Adrenal gland (tissue), 12 donors: ENCODE data around the gene TMPO. TPM values are rescaled to one million over a fixed set of nuclear protein-coding genes. Genes with fewer than 3 reads are reported as not detected.
"Not testable (repeated sequence)": the region's sequence is repeated elsewhere in the genome, so short reads cannot be mapped to it uniquely, and the experiment has no call there.

Experiments
- DNase-seq, 7 donors: peaks; one replicate each; pipeline ENCODE4 v3.0.0-alpha.2; 2019 to 2020
- H3K27ac ChIP-seq, 5 donors: fragments of 200-600 bp; sonication (generic) in 4 of 5; 1 replicate in 3 of 5; 2 replicates in 2 of 5; pipeline versions ENCODE4 v1.5.1 to v1.8.0; 2016 to 2020; ENCODE audit warnings: mild to moderate bottlenecking in 1 of 5
- H3K27me3 ChIP-seq: fragments of 200-600 bp; 2 replicates; pipeline ENCODE4 v1.8.0; 2021
- H3K36me3 ChIP-seq, 2 donors: fragments of 200-600 bp; replicated peaks in 1 of 2; 1 replicate in 1 of 2; 2 replicates in 1 of 2; pipeline versions ENCODE4 v1.5.1 to v1.8.0; 2018 to 2022
- H3K4me1 ChIP-seq, 2 donors: fragments of 200-600 bp; replicated peaks in 1 of 2; 1 replicate in 1 of 2; 2 replicates in 1 of 2; pipeline versions ENCODE4 v1.5.1 to v1.8.0; 2018 to 2021
- H3K4me3 ChIP-seq, 4 donors: fragments of 200-600 bp; sonication (generic) in 3 of 4; one replicate each; pipeline ENCODE4 v1.5.1; 2016 to 2018
- H3K9me3 ChIP-seq, 3 donors: fragments of 200-600 bp; sonication (generic) in 1 of 3; replicated peaks in 1 of 3; 1 replicate in 2 of 3; 2 replicates in 1 of 3; pipeline versions ENCODE4 v1.5.1 to v1.8.0; 2016 to 2021
- POLR2A ChIP-seq, 2 donors: fragments of 450-650 bp; IDR thresholded peaks; one replicate each; pipeline ENCODE4 v1.6.1; 2017; ENCODE audit warnings: antibody characterized with exemption in 2 of 2, mild to moderate bottlenecking in 2 of 2, moderate library complexity in 1 of 2
- WGBS, 4 donors: extraction: QIAGEN DNeasy Blood & Tissue Kit in 2 of 4; methylation state at CpG; one replicate each; pipeline versions ENCODE4 v1.1.5 to v1.1.7; 2013 to 2017; 5-methylcytosine and 5-hydroxymethylcytosine counted together
- intact Hi-C, 2 donors: fragments of 100-400 bp; cut with DNase I; formaldehyde crosslinking; loops; one replicate each; pipeline versions ENCODE4 v1.14.1 to v1.15.0; 2022 to 2023
- polyA plus RNA-seq, 3 donors: library from polyadenylated mRNA; stranded (reverse); fragments of 200-250 nt in 2 of 3; fragments of 350-450 nt in 1 of 3; fragmentation: Illumina TruSeq in 1 of 3; extraction: RNeasy Lipid Tissue Mini Kit (QIAGEN cat#74804) in 1 of 3; gene quantifications; one replicate each; pipeline ENCODE4 v1.2.3, GENCODE V29; 2013 to 2014
- total RNA-seq, 9 donors: library from RNA; depleted of rRNA in 4 of 9; stranded (reverse); fragments of >200 nt in 4 of 9; fragments of 120-200 nt in 1 of 9; fragmentation: NEBNext Ultra II Directional in 1 of 9; extraction: Animal tissue kit (Norgen Biotek cat#: 25700) in 1 of 9; gene quantifications; one replicate each; pipeline versions ENCODE4 v1.1.0 to v1.2.4, GENCODE V29; 2013 to 2023
- TF ChIP-seq, protein P1 (sequence below), 6 experiments: fragments of 450-650 bp in 4 of 6; fragments of 200-600 bp in 2 of 6; sonication (generic) in 1 of 6; IDR thresholded peaks; 1 replicate in 5 of 6; 2 replicates in 1 of 6; pipeline versions ENCODE4 v1.5.1 to v1.8.0; 2016 to 2021; ENCODE audit warnings: antibody characterized with exemption in 6 of 6, mild to moderate bottlenecking in 2 of 6, moderate library complexity in 1 of 6
- donor health status: healthy with polysubstance abuse.
- donor health status: Bipolar disorder and iron deficiency.
- donor health status: DM: yes; HTN: yes; CAD: no.
- donor health status: DM: no; HTN: no; CAD: no.
- donor health status: DM: no; HTN: no; CAD: no.
- donor health status: DM: yes; HTN: yes; CAD: no.

TMPO gene
- total and polyA plus RNA-seq, 12 donors, result 8.7 to 111 (median 32.4) TPM

DNA sequence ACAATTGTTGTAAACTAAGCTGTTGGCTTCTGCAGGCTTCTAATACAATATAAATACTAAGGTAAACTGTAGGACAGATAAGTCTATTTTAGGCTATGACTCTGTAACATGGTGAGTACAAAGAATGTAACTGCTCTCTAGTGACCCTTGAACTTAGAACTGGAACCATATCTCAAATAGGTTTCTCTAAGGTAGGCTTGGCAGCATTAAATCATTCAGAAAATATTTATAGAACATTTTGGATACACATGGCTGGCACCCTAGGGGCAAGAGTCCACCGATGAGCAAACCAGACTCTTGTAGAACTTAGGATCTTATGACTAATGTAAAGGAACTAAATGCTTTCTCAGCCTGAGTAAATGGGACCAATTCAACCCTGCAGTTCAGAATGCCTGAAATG is 58.7 kb downstream of the TMPO start:
- WGBS, 4 donors, result 88 to 100% (median 94%) methylated on average over 1 of the region's 1 CpG
- H3K9me3 ChIP-seq, result no peaks in the 10 kb centered on the region
- H3K27me3 ChIP-seq, result no peaks in the 10 kb centered on the region
- DNase-seq, result no peak
- no peaks in the 10 kb centered on the region for H3K36me3 ChIP-seq
- no peaks in the 10 kb centered on the region for H3K4me1 ChIP-seq
- TF ChIP-seq POLR2A (IDR thresholded peaks at IDR 0.05), result no peak
- TF ChIP-seq, protein P1, sequence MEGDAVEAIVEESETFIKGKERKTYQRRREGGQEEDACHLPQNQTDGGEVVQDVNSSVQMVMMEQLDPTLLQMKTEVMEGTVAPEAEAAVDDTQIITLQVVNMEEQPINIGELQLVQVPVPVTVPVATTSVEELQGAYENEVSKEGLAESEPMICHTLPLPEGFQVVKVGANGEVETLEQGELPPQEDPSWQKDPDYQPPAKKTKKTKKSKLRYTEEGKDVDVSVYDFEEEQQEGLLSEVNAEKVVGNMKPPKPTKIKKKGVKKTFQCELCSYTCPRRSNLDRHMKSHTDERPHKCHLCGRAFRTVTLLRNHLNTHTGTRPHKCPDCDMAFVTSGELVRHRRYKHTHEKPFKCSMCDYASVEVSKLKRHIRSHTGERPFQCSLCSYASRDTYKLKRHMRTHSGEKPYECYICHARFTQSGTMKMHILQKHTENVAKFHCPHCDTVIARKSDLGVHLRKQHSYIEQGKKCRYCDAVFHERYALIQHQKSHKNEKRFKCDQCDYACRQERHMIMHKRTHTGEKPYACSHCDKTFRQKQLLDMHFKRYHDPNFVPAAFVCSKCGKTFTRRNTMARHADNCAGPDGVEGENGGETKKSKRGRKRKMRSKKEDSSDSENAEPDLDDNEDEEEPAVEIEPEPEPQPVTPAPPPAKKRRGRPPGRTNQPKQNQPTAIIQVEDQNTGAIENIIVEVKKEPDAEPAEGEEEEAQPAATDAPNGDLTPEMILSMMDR (IDR thresholded peaks at IDR 0.05), result no peak
- intact Hi-C loops, result no loop called here
- H3K4me3 ChIP-seq, result no peak overlapping the region
- no peak overlapping the region for H3K27ac ChIP-seq

DNA sequence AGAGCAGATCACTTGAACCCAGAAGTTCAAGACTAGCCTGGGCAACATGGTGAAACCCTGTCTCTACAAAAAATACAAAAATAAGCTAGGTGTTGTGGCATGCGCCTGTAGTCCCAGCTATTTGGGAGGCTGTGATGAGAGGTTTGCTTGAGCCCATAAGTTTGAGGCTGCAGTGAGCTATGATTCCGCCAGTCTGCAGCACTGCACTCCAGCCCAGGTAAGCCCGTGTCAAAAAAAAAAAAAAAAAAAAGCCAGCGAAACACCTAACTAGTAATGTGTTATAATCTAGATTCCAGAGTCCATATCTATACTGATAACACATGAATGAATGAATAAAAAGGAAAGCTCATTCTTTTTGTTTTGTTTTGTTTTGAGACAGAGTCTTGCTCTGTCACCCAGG is 59.6 kb downstream of the TMPO start:
- no peaks in the 10 kb centered on the region for H3K9me3 ChIP-seq
- 95 to 100% (median 96%) methylated on average over 4 of the region's 4 CpGs for WGBS, 4 donors
- H3K36me3 ChIP-seq, result no peaks in the 10 kb centered on the region
- intact Hi-C loops, result no loop called here
- no peaks in the 10 kb centered on the region for H3K4me1 ChIP-seq
- H3K27me3 ChIP-seq, result no peaks in the 10 kb centered on the region
- TF ChIP-seq POLR2A (IDR thresholded peaks at IDR 0.05), result no peak
- TF ChIP-seq, protein P1 (IDR thresholded peaks at IDR 0.05), result no peak
- no peak overlapping the region for H3K4me3 ChIP-seq
- no peak overlapping the region for H3K27ac ChIP-seq
- no peak for DNase-seq

DNA sequence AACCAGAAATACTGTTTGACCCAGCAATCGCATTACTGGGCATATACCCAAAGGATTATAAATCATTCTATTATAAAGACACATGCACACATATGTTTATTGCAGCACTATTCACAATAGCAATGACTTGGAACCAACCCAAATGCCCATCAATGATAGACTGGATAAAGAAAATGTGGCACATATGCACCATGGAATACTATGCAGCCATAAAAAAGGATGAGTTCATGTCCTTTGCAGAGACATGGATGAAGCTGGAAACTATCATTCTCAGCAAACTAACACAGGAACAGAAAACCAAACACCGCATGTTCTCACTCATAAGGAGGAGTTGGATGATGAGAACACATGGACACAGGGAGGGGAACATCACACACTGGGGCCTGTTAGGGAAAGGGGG is 61.4 kb downstream of the TMPO start:
- 77 to 84% (median 82%) methylated on average over 2 of the region's 2 CpGs for WGBS, 4 donors
- intact Hi-C loops, result not testable (repeated sequence)

DNA sequence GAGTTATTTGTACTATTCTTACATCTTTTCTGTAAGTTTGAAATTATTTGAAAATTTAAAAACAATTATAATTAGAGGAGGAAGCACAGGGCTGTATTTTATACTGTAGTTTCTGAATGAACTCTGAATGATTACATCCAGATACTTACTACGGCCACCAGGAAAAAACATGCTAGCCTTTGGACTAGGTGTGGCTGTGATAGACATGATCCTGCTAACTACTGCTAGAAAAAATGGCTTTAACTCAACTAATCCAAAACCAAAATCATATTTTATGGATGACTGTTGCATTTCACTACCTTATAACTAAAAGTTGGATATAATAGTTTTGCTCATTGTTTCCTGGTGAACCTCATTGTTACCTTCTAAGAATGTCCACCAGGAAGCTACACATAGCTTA is 63.0 kb downstream of the TMPO start:
- Histone ChIP-seq H3K9me3 (no peaks in the 10 kb centered on the region), H3K27ac (no peak overlapping the region), H3K4me3 (no peak overlapping the region), H3K4me1 (no peaks in the 10 kb centered on the region), H3K36me3 (no peaks in the 10 kb centered on the region), H3K27me3 (no peaks in the 10 kb centered on the region)
- no peak for TF ChIP-seq POLR2A (IDR thresholded peaks at IDR 0.05)
- TF ChIP-seq, protein P1 (IDR thresholded peaks at IDR 0.05), result no peak
- WGBS, 4 donors, result 86 to 100% (median 94%) methylated on average over 1 of the region's 1 CpG
- intact Hi-C loops, result no loop called here
- DNase-seq, result no peak

More for the DNA sequence above, 61.4 kb downstream of the TMPO start:
- not testable (repeated sequence) for H3K4me3 ChIP-seq, H3K27me3 ChIP-seq, H3K36me3 ChIP-seq, H3K4me1 ChIP-seq, DNase-seq, H3K9me3 ChIP-seq, H3K27ac ChIP-seq

DNA sequence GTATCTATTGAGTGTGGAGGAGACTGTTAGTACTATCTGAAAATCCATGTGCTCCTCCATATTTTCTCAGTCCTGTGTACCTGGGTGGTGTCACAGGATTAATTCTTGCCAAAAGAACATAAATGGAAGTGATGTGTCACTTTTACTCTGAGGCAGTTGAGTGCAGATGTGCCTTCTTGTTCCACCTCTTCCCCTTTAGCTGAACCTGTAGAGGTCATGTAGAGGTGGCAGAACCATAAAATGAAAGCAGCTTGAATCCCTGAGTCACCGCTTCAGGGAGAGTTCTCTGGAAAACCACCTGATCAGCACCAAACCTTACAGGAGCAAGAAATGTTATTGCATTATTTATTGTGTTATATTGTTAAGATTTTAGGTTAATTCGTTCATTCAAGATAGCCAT is 63.4 kb downstream of the TMPO start:
- Histone ChIP-seq H3K27ac (no peak overlapping the region), H3K4me1 (no peaks in the 10 kb centered on the region), H3K27me3 (no peaks in the 10 kb centered on the region), H3K9me3 (no peaks in the 10 kb centered on the region), H3K4me3 (no peak overlapping the region), H3K36me3 (no peaks in the 10 kb centered on the region)
- no peak for TF ChIP-seq POLR2A (IDR thresholded peaks at IDR 0.05)
- 70 to 87% (median 80%) methylated on average over 2 of the region's 2 CpGs for WGBS, 4 donors
- no peak for DNase-seq
- intact Hi-C loops, result no loop called here
